EH (cell line): ENCODE data around the gene NPC1.
A peak's percentile ranks its signal among the peaks of the same experiment; 100 is the strongest.

Experiments used
- DNase-seq: peaks from one replicate; pipeline ENCODE4 v3.0.0-alpha.2; 2015; ENCODE audit warnings: low read depth

NPC1 gene

GRCh38 chr18:23548275-23548674, 38.0 kb downstream of the NPC1 start:
- DNase-seq, result no peak

GRCh38 chr18:23547846-23548245, 38.5 kb downstream of the NPC1 start:
- DNase-seq, result peak; percentile 52

DNA sequence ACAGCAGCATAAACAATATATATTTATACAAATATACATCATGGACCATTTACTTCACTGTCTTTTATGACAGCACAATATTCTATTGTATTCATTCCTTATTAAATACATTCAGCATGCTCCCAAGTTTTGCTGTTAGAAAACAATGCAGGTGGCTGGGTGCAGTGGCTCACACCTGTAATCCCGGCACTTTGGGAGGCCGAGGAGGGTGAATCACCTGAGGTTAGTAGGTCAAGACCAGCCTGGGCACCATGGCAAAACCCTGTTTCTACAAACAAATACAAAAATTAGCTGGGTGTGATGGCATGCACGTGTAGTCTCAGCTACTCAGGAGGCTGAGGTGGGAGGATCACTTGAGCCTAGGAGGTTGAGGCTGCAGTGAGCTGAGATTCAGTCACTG, 39.0 kb downstream of the NPC1 start:
- DNase-seq, result no peak

DNA sequence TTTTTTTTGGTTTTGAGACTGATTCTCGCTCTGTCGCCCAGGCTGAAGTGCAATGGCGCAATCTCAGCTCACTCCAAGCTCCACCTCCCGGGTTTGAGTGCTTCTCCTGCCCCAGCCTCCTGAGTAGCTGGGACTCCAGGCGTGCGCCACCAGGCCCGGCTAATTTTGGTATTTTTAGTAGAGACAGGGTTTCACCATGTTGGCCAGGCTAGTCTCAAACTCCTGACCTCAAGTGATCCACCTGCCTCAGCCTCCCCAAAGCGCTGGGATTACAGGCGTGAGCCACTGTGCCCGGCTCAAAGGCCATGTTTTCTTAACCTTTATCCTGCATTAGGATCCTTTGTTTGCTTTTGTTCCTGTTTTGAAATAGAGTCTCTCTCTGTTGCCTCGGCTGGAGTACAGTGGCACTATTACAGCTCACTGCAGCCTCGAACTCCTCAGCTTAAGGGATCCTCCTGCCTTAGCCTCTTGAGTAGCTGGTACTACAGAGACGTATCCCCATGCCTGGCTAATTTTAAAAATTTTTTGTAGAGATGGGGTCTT, 41.0 kb downstream of the NPC1 start:
- no peak for DNase-seq

- DNase-seq, result peak; percentile 16
Measured at GRCh38 chr18:23542461-23542860, 43.8 kb downstream of the NPC1 start.

- DNase-seq, result no peak
Measured at GRCh38 chr18:23541349-23542093, 44.8 kb downstream of the NPC1 start.

- peak; percentile 47 for DNase-seq
Measured at GRCh38 chr18:23540867-23541266, 45.4 kb downstream of the NPC1 start.

GRCh38 chr18:23539911-23540525, 46.3 kb downstream of the NPC1 start:
- no peak for DNase-seq

- no peak for DNase-seq
Measured at GRCh38 chr18:23539296-23539695, 47.0 kb downstream of the NPC1 start.

- DNase-seq, result peak; percentile 87
Measured at GRCh38 chr18:23538870-23539269, 47.4 kb downstream of the NPC1 start.

DNA sequence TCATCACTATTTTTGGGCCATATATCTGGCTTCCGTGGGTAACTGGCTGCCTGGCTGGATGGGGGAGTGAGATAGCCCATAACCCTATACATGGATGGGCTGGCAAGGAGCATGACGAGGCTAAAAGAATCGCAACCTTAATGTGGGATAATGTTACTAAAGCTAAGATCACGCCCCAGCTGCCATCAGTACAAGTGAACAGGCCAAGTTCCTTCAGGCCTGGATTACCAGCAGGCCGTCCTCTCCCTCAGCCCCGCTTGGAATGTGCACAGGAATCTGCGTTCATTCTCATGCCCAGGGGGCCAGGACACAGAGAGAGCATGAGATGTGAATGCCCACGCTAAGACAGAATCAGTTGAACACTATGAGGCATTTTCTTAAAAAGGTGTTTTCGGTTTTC, 48.3 kb downstream of the NPC1 start:
- peak; percentile 69 for DNase-seq

- no peak for DNase-seq
Measured at GRCh38 chr18:23537274-23537673, 49.0 kb downstream of the NPC1 start.

DNA sequence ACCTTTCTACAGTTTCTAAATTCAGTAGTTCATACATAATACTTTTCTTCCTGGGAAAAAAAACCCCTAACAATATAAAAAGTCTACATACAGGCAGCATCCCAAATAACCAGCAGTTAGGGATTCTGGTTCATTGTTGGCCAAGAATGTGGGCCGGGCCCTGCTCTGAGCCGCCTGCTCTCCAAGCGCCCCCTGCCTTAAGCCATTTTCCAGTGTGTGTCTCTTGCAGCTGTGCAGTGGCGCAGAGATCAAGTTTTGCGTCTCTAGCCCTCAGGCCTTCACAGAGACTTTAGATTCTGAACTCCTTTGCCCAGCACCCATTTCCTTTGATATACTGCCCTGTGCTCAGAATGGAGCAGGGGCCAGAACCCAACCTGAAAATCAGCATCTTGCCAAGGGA, 50.1 kb downstream of the NPC1 start:
- DNase-seq, result no peak

- no peak for DNase-seq
Measured at GRCh38 chr18:23534276-23534675, 52.0 kb downstream of the NPC1 start.

- DNase-seq, result no peak
Measured at GRCh38 chr18:23532848-23533247, 53.5 kb downstream of the NPC1 start.

DNA sequence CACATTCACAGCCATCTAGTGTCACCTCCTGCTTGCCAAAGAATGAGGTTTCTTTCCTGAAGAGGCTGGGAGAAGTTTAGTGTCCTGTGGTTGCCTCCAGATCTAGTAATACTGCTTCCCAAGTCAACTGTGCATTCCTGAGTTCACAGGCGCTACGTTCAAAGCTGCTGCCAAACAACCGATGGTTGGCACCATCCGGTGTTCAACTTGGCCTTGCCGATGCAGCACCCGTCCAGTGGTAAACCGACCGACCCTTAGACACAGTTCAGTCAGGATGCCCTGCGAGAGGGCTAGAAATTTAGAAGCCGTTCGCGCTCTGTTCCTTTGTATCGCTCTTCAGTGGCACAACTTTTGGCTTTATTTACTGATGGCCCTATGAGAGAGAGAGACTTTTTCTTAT, 54.4 kb downstream of the NPC1 start:
- no peak for DNase-seq

- DNase-seq, result no peak
Measured at GRCh38 chr18:23530195-23530594, 56.1 kb downstream of the NPC1 start.

DNA sequence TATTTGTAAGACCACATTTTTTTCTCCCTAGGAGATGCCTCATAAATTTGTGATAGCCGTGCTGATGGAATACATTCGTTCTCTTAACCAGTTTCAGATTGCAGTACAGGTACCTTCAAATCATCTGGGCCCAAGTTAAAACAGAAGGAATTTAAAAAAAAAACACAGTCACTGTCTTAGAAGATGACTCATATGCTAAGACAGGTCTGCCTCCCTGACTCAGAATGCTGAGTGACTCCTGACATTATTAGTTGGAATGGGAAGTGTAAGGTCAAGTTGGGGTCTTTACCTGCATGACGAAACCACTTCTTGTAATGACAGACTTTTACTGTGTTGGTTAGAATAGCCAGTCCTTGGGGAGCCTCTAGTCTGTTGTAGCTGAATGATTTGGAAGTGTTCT, 56.7 kb downstream of the NPC1 start:
- DNase-seq, result peak; percentile 72

DNA sequence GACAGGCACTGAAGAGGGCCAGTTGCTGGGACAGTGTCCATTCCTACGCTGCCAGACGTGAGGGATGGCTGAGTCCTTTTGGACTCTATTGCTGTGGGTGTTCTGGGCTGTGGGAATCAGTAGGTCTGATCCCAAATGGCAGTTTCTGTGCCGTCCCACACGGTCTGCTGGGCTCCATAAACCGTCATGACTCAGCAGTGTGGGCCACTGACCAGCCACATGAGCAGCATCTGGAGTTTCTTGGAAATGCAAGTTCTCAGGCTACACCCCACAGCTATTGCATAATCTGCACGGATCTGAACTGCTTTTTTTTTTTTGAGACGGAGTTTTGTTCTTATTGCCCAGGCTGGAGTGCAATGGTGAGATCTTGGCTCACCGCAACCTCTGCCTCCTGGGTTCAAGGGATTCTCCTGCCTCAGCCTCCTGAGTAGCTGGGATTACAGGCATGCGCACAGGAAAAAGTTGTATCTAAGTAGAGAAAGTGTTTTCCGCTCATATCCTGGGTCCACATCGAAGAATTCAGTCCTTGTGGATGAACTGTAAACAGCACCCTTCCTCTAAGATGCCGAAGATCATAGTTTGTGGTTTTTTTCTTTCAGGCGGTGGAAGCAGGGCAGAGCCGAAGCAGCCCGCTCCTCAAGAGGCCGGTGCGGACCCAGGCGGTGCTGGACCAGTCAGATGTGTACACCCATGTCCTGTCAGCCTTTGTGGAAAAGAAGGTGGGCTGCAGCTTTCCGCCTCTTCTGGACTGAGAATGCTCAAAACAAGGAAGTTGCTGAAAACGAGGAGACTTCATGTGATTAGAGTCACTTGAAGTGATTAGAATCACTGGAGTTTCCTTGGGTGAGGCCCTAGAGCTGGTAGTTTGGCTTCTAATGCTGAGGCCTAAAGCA, 57.5 kb downstream of the NPC1 start:
- DNase-seq, result peak; percentile 82

DNA sequence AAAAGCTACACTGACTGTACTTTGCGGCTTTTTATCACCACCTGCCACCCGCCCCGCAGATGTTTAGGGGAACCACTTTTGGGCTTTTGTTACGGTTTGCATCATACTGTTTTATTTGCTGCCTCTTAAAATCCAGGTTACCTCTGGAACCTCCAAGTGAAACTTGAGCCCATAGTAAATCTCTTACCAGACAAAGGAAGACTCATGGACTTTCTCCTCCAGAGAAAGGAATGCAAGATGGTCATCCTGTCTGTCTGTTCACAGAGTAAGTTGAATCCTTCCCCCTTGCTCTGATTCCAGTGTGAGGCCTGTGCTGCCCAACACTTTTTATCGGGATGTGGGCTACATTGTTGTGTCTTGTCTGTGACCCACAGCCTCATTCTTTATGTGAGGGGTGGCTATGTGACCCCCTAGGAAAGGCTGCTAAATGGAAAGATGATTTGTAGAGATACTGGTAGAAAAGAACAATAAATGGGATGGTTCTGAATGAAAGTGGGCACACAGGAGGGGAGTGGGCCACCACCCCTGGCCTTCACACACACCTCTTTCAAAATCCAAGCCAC, 59.7 kb downstream of the NPC1 start:
- DNase-seq, result peak; percentile 54

- DNase-seq, result no peak
Measured at GRCh38 chr18:23524213-23524707, 62.0 kb downstream of the NPC1 start.
